ENCODE results near the gene DHX40. TPM values are rescaled to one million over a fixed set of nuclear protein-coding genes. Genes with fewer than 3 reads are reported as not detected.

Gene DHX40
- total and polyA plus RNA-seq, 7 donors: 13.8 to 53.2 (median 36.8) TPM

- TF ChIP-seq EP300 (IDR thresholded peaks at IDR 0.05) (no peak), POLR2AphosphoS5 (IDR thresholded peaks at IDR 0.05) (no peak), POLR2A (IDR thresholded peaks at IDR 0.05) (no peak), CTCF (IDR thresholded peaks at IDR 0.05) (no peak)
- no peak overlapping the region for H3K27ac ChIP-seq
- no peak overlapping the region for H3K4me3 ChIP-seq
- no peaks in the 10 kb centered on the region for H3K9me3 ChIP-seq
- WGBS, 2 donors: 75 to 89% methylated on average over 1 of the region's 1 CpG
- no peaks in the 10 kb centered on the region for H3K27me3 ChIP-seq
- intact Hi-C loops (cut with DNase I): no loop called here
- no peaks in the 10 kb centered on the region for H3K4me1 ChIP-seq
- no peaks in the 10 kb centered on the region for H3K36me3 ChIP-seq
- no peak for DNase-seq
These were observed 37.5 kb upstream of the DHX40 start for GRCh38 chr17:59527931-59528330.

- Histone ChIP-seq H3K4me3 (no peak overlapping the region), H3K27ac (no peak overlapping the region), H3K27me3 (no peaks in the 10 kb centered on the region), H3K4me1 (no peaks in the 10 kb centered on the region), H3K9me3 (no peaks in the 10 kb centered on the region), H3K36me3 (no peaks in the 10 kb centered on the region)
- WGBS, 2 donors: 97 to 100% methylated on average over 1 of the region's 1 CpG
- intact Hi-C loops (cut with DNase I): no loop called here
- DNase-seq: no peak
- TF ChIP-seq POLR2A (IDR thresholded peaks at IDR 0.05): no peak
- no peak for TF ChIP-seq CTCF (IDR thresholded peaks at IDR 0.05)
These were observed 34.9 kb upstream of the DHX40 start for GRCh38 chr17:59530531-59530930.

GRCh38 chr17:59533694-59534093 lies 31.7 kb upstream of the DHX40 start:
- intact Hi-C loops (cut with DNase I): no loop called here
- no peak overlapping the region for H3K27ac ChIP-seq
- no peak overlapping the region for H3K4me3 ChIP-seq
- TF ChIP-seq POLR2A (IDR thresholded peaks at IDR 0.05): no peak
- TF ChIP-seq EP300 (IDR thresholded peaks at IDR 0.05): no peak
- no peak for TF ChIP-seq POLR2AphosphoS5 (IDR thresholded peaks at IDR 0.05)
- TF ChIP-seq CTCF (IDR thresholded peaks at IDR 0.05): no peak
- no peaks in the 10 kb centered on the region for H3K4me1 ChIP-seq
- WGBS, 2 donors: 57 to 70% methylated on average over 5 of the region's 5 CpGs
- no peaks in the 10 kb centered on the region for H3K27me3 ChIP-seq
- H3K9me3 ChIP-seq: no peaks in the 10 kb centered on the region
- DNase-seq: no peak
- H3K36me3 ChIP-seq: no peaks in the 10 kb centered on the region

GRCh38 chr17:59534583-59534982 lies 30.8 kb upstream of the DHX40 start:
- H3K4me1 ChIP-seq: no peaks in the 10 kb centered on the region
- DNase-seq: no peak
- H3K4me3 ChIP-seq: no peak overlapping the region
- no peaks in the 10 kb centered on the region for H3K9me3 ChIP-seq
- H3K27me3 ChIP-seq: no peaks in the 10 kb centered on the region
- no peaks in the 10 kb centered on the region for H3K36me3 ChIP-seq
- no peak for TF ChIP-seq CTCF (IDR thresholded peaks at IDR 0.05)
- TF ChIP-seq POLR2A (IDR thresholded peaks at IDR 0.05): no peak
- no peak for TF ChIP-seq EP300 (IDR thresholded peaks at IDR 0.05)
- intact Hi-C loops (cut with DNase I): no loop called here
- 54 to 73% methylated on average over 1 of the region's 1 CpG for WGBS, 2 donors
- H3K27ac ChIP-seq: no peak overlapping the region

GRCh38 chr17:59538195-59538909 lies 27.1 kb upstream of the DHX40 start:
- no peak for DNase-seq
- Histone ChIP-seq H3K4me3 (no peak overlapping the region), H3K4me1 (no peaks in the 10 kb centered on the region), H3K27ac (no peak overlapping the region), H3K27me3 (no peaks in the 10 kb centered on the region), H3K36me3 (no peaks in the 10 kb centered on the region), H3K9me3 (no peaks in the 10 kb centered on the region)
- TF ChIP-seq POLR2AphosphoS5 (IDR thresholded peaks at IDR 0.05) (no peak), POLR2A (IDR thresholded peaks at IDR 0.05) (no peak), EP300 (IDR thresholded peaks at IDR 0.05) (no peak), CTCF (IDR thresholded peaks at IDR 0.05) (no peak)
- intact Hi-C loops (cut with DNase I): no loop called here
